HEK293T (cell line): ENCODE measurements around the gene ZNF148.

ENCODE experiments used
- CTBP1 ChIP-seq: fragments of 450-650 bp; IDR thresholded peaks from 2 replicates; pipeline ENCODE4 v1.6.1; 2016; ENCODE audit warnings: borderline replicate concordance
- FOXA1 ChIP-seq: fragments of 450-650 bp; IDR thresholded peaks from 2 replicates; pipeline ENCODE4 v1.6.1; 2016; ENCODE audit warnings: mild to moderate bottlenecking
- FOXM1 ChIP-seq: fragments of 450-650 bp; IDR thresholded peaks from 2 replicates; pipeline ENCODE4 v1.6.1; 2017; ENCODE audit warnings: mild to moderate bottlenecking, borderline replicate concordance
- HDGF ChIP-seq: fragments of 450-650 bp; IDR thresholded peaks from 2 replicates; pipeline ENCODE4 v1.6.1; 2017; ENCODE audit warnings: antibody characterized with exemption, borderline replicate concordance
- L3MBTL2 ChIP-seq: fragments of 450-650 bp; conservative IDR thresholded peaks from 2 replicates; pipeline ENCODE4 v1.6.1; 2016; ENCODE audit warnings: mild to moderate bottlenecking
- LEF1 ChIP-seq: fragments of 450-650 bp; IDR thresholded peaks from 2 replicates; pipeline ENCODE4 v1.6.1; 2017; ENCODE audit warnings: mild to moderate bottlenecking, borderline replicate concordance
- NFRKB ChIP-seq: fragments of 450-650 bp; IDR thresholded peaks from 2 replicates; pipeline ENCODE4 v1.6.1; 2016; ENCODE audit warnings: mild to moderate bottlenecking, moderate library complexity
- SP1 ChIP-seq: fragments of 450-650 bp; IDR thresholded peaks from 2 replicates; pipeline ENCODE4 v1.6.1; 2017
- SUZ12 ChIP-seq: fragments of 450-650 bp; IDR thresholded peaks from 2 replicates; pipeline ENCODE4 v1.6.1; 2016; ENCODE audit warnings: mild to moderate bottlenecking
- TARDBP ChIP-seq: fragments of 450-650 bp; IDR thresholded peaks from 2 replicates; pipeline ENCODE4 v1.6.1; 2016
- ZNF384 ChIP-seq: fragments of 450-650 bp; IDR thresholded peaks from 2 replicates; pipeline ENCODE4 v1.6.1; 2016
- TF ChIP-seq, protein P1 (sequence below): fragments of 450-650 bp; IDR thresholded peaks from 2 replicates; pipeline ENCODE4 v1.6.1; 2016

GRCh38 chr3:125351152-125351551, 24.0 kb downstream of the ZNF148 start:
- TF ChIP-seq ZNF384, result no peak
- no peak for TF ChIP-seq LEF1
- TF ChIP-seq NFRKB, result no peak
- TF ChIP-seq SP1, result no peak
- TF ChIP-seq HDGF, result no peak
- TF ChIP-seq, protein P1, sequence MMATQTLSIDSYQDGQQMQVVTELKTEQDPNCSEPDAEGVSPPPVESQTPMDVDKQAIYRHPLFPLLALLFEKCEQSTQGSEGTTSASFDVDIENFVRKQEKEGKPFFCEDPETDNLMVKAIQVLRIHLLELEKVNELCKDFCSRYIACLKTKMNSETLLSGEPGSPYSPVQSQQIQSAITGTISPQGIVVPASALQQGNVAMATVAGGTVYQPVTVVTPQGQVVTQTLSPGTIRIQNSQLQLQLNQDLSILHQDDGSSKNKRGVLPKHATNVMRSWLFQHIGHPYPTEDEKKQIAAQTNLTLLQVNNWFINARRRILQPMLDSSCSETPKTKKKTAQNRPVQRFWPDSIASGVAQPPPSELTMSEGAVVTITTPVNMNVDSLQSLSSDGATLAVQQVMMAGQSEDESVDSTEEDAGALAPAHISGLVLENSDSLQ, result no peak
- TF ChIP-seq FOXA1, result no peak
- TF ChIP-seq FOXM1, result no peak
- TF ChIP-seq L3MBTL2, result no peak
- no peak for TF ChIP-seq CTBP1
- TF ChIP-seq SUZ12, result no peak
- TF ChIP-seq TARDBP, result no peak
